Measurements from ENCODE around the gene GAL3ST1.

DNA sequence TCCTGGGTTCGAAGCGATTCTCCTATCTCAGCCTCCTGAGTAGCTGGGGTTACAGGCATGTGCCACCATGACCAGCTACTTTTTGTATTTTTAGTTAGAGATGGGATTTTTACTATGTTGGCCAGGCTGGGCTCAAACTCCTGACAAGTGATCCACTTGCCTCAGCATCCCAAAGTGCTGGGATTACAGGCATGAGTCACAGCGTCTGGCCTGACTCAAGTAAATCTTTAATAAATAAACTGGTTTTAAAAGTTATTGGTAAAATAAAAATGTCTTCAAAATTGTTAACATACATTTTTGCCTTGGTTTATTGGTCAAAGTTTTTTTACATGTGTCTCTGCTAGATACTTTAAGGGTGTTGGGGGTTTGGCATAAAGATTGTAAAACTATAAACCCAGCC lies 24.5 kb upstream of the GAL3ST1 start:
- TF ChIP-seq, protein P1, sequence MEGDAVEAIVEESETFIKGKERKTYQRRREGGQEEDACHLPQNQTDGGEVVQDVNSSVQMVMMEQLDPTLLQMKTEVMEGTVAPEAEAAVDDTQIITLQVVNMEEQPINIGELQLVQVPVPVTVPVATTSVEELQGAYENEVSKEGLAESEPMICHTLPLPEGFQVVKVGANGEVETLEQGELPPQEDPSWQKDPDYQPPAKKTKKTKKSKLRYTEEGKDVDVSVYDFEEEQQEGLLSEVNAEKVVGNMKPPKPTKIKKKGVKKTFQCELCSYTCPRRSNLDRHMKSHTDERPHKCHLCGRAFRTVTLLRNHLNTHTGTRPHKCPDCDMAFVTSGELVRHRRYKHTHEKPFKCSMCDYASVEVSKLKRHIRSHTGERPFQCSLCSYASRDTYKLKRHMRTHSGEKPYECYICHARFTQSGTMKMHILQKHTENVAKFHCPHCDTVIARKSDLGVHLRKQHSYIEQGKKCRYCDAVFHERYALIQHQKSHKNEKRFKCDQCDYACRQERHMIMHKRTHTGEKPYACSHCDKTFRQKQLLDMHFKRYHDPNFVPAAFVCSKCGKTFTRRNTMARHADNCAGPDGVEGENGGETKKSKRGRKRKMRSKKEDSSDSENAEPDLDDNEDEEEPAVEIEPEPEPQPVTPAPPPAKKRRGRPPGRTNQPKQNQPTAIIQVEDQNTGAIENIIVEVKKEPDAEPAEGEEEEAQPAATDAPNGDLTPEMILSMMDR (conservative IDR thresholded peaks at IDR 0.05; ENCODE audit: low read length), result no peak
- TF ChIP-seq EZH2phosphoT487 (IDR thresholded peaks at IDR 0.05; ENCODE audit: borderline replicate concordance), result no peak

Measured in Loucy (cell line).